ENCODE data around the gene POR. TPM values are rescaled to one million over a fixed set of nuclear protein-coding genes. Genes with fewer than 3 reads are reported as not detected.
A peak's percentile ranks its signal among the peaks of the same experiment; 100 is the strongest.

The POR gene
- total and polyA plus RNA-seq, 2 of the 13 experiments (the other 11 are each of a cell fraction or from before 2014, with no cell fraction given), result 145 to 266 TPM

GRCh38 chr7:75916685-75917634 is 2.0 kb downstream of the POR start (continued):
- no peak for TF ChIP-seq ZXDC (CRISPR knock-in tag; IDR thresholded peaks at IDR 0.05)
- TF ChIP-seq ZBTB2 (CRISPR knock-in tag; IDR thresholded peaks at IDR 0.05; ENCODE audit: low read depth), result no peak
- no peak for TF ChIP-seq MIER3 (CRISPR knock-in tag; IDR thresholded peaks at IDR 0.05; ENCODE audit: borderline replicate concordance)
- TF ChIP-seq BCLAF1 (IDR thresholded peaks at IDR 0.05), result no peak
- no peak for TF ChIP-seq CHD2 (IDR thresholded peaks at IDR 0.05; ENCODE audit: low read depth, low read length)
- no peak for TF ChIP-seq ZBTB37 (CRISPR knock-in tag; IDR thresholded peaks at IDR 0.05)
- 0 out of 2 replicates have a peak, but pooled peaks have one; percentile 7 for TF ChIP-seq SMC3 (IDR thresholded peaks at IDR 0.05; ENCODE audit: low read length)
- 0 out of 2 replicates have a peak, but pooled peaks have one; percentile 88 for TF ChIP-seq ZFP90 (CRISPR knock-in tag; IDR thresholded peaks at IDR 0.05; ENCODE audit: borderline replicate concordance)
- TF ChIP-seq ZNF263 (CRISPR knock-in tag; IDR thresholded peaks at IDR 0.05), result 0 out of 2 replicates have a peak, but pooled peaks have one; percentile 18
- TF ChIP-seq LCORL (IDR thresholded peaks at IDR 0.05), result no peak
- TF ChIP-seq LCORL (CRISPR knock-in tag; IDR thresholded peaks at IDR 0.05), result peak; percentile 46; the same call in 1 of the 2 replicates
- TF ChIP-seq ZNF383 (CRISPR knock-in tag; IDR thresholded peaks at IDR 0.05; ENCODE audit: borderline replicate concordance), result no peak
- peak; percentile 29; the same call in 1 of the 2 replicates for TF ChIP-seq KDM1A (CRISPR knock-in tag; IDR thresholded peaks at IDR 0.05)
- TF ChIP-seq AHR (CRISPR knock-in tag; IDR thresholded peaks at IDR 0.05), result no peak
